ENCODE measurements around the gene LIFR. TPM values are rescaled to one million over a fixed set of nuclear protein-coding genes. Genes with fewer than 3 reads are reported as not detected.

Gene LIFR
- total and polyA plus RNA-seq, 7 donors, result 0.23 to 79.6 (median 43.0) TPM

DNA sequence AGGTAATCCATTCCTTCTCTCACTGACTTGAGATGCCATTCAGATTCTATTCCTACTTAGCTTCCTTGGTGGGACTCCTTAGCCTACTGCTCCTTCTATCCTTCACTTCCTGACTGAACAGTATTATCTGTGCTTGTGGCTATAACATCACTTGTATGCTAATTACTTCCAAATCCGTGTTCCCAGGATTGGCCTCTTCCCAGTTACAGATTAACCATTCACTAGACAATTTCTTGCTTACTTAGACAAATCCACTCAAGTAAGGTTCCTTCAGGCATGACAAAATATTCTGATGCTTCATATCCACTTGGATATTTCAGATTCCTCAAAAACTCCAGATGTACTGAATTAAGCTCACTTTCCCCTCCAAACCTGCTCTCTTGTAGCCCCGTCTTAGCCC is 18.3 kb downstream of the LIFR start:
- no peak overlapping the region for H3K27ac ChIP-seq

GRCh38 chr5:38537505-38537904 is 18.9 kb downstream of the LIFR start:
- no peak for DNase-seq
- Histone ChIP-seq H3K27ac (no peak overlapping the region), H3K36me3 (no peaks in the 10 kb centered on the region), H3K27me3 (no peaks in the 10 kb centered on the region), H3K9me3 (no peaks in the 10 kb centered on the region), H3K4me1 (peaks cover 0 to 33% (median 13%) of the 10 kb centered on the region in 4 donors), H3K4me3 (no peak overlapping the region)
- 62 to 81% methylated on average over 4 of the region's 4 CpGs for WGBS, 2 donors
- intact Hi-C loops (cut with DNase I), result no loop called here
- TF ChIP-seq EP300 (IDR thresholded peaks at IDR 0.05) (no peak), POLR2A (IDR thresholded peaks at IDR 0.05) (no peak), CTCF (IDR thresholded peaks at IDR 0.05) (no peak), POLR2AphosphoS5 (IDR thresholded peaks at IDR 0.05) (no peak)

More for the DNA sequence above, 18.3 kb downstream of the LIFR start:
- Histone ChIP-seq H3K36me3 (no peaks in the 10 kb centered on the region), H3K27me3 (no peaks in the 10 kb centered on the region), H3K4me1 (peaks cover 0 to 33% (median 13%) of the 10 kb centered on the region in 4 donors), H3K4me3 (no peak overlapping the region), H3K9me3 (no peaks in the 10 kb centered on the region)
- intact Hi-C loops (cut with DNase I), result no loop called here
- DNase-seq, result no peak
- 40 to 64% methylated on average over 2 of the region's 2 CpGs for WGBS, 2 donors
- TF ChIP-seq EP300 (IDR thresholded peaks at IDR 0.05) (no peak), POLR2AphosphoS5 (IDR thresholded peaks at IDR 0.05) (no peak), POLR2A (IDR thresholded peaks at IDR 0.05) (no peak), CTCF (IDR thresholded peaks at IDR 0.05) (no peak)

GRCh38 chr5:38536968-38537367 is 19.5 kb downstream of the LIFR start:
- H3K4me3 ChIP-seq, result no peak overlapping the region
- H3K4me1 ChIP-seq, result peaks cover 0 to 33% (median 13%) of the 10 kb centered on the region in 4 donors
- intact Hi-C loops (cut with DNase I), result no loop called here
- H3K27ac ChIP-seq, result no peak overlapping the region
- H3K9me3 ChIP-seq, result no peaks in the 10 kb centered on the region
- no peaks in the 10 kb centered on the region for H3K36me3 ChIP-seq
- TF ChIP-seq EP300 (IDR thresholded peaks at IDR 0.05) (no peak), POLR2A (IDR thresholded peaks at IDR 0.05) (no peak), CTCF (IDR thresholded peaks at IDR 0.05) (no peak), POLR2AphosphoS5 (IDR thresholded peaks at IDR 0.05) (no peak)
- 82% methylated on average over 3 of the region's 3 CpGs for WGBS, 2 donors
- no peak for DNase-seq
- no peaks in the 10 kb centered on the region for H3K27me3 ChIP-seq

GRCh38 chr5:38535845-38536244 is 20.6 kb downstream of the LIFR start:
- DNase-seq, result no peak
- intact Hi-C loops (cut with DNase I), result no loop called here
- H3K36me3 ChIP-seq, result no peaks in the 10 kb centered on the region
- peaks cover 0 to 27% (median 8%) of the 10 kb centered on the region in 4 donors for H3K4me1 ChIP-seq
- no peaks in the 10 kb centered on the region for H3K9me3 ChIP-seq
- no peaks in the 10 kb centered on the region for H3K27me3 ChIP-seq
- H3K27ac ChIP-seq, result no peak overlapping the region
- 14 to 70% methylated on average over 2 of the region's 2 CpGs for WGBS, 2 donors
- TF ChIP-seq POLR2AphosphoS5 (IDR thresholded peaks at IDR 0.05) (no peak), CTCF (IDR thresholded peaks at IDR 0.05) (no peak), EP300 (IDR thresholded peaks at IDR 0.05) (no peak), POLR2A (IDR thresholded peaks at IDR 0.05) (no peak)
- H3K4me3 ChIP-seq, result no peak overlapping the region

GRCh38 chr5:38535248-38535750 is 21.1 kb downstream of the LIFR start:
- no peak overlapping the region for H3K27ac ChIP-seq
- intact Hi-C loops (cut with DNase I), result no loop called here
- no peaks in the 10 kb centered on the region for H3K27me3 ChIP-seq
- peaks cover 0 to 26% (median 4%) of the 10 kb centered on the region in 4 donors for H3K4me1 ChIP-seq
- H3K4me3 ChIP-seq, result no peak overlapping the region
- TF ChIP-seq POLR2A (IDR thresholded peaks at IDR 0.05), result no peak
- TF ChIP-seq POLR2AphosphoS5 (IDR thresholded peaks at IDR 0.05), result no peak
- no peak for TF ChIP-seq CTCF (IDR thresholded peaks at IDR 0.05)
- TF ChIP-seq EP300 (IDR thresholded peaks at IDR 0.05), result no peak
- no peaks in the 10 kb centered on the region for H3K9me3 ChIP-seq
- H3K36me3 ChIP-seq, result no peaks in the 10 kb centered on the region
- WGBS, 2 donors, result 44 to 68% methylated on average over 4 of the region's 4 CpGs
- DNase-seq, result no peak

Data from sigmoid colon (tissue), 7 donors.